HL-60/S4 (cell line): Measurements from ENCODE around the gene GJB2.

Source experiments
- in situ Hi-C: fragments of 300-500 bp; cut with MboI; formaldehyde crosslinking; loops from 2 replicates; pipeline ENCODE4 v1.14.3; 2022; ENCODE audit warnings: low sequenced_read_pairs

The GJB2 gene

DNA sequence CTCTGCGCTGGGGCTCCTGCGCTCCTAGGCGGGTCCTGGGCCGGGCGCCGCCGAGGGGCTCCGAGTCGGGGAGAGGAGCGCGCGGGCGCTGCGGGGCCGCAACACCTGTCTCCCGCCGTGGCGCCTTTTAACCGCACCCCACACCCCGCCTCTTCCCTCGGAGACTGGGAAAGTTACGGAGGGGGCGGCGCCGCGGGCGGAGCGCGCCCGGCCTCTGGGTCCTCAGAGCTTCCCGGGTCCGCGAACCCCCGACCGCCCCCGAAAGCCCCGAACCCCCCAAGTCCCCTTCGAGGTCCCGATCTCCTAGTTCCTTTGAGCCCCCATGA lies at the start of gene GJB2:
Gene GJB2, minus strand, starts transcription at position 103 of the 326 bp plus-strand sequence. CDS start 3,357 bp downstream, outside the sequence.
- in situ Hi-C loops = loop anchor here (25.0 kb wide), 2 partner anchors 295 to 720 kb away; partner anchors contain the start of gene XPO4

DNA sequence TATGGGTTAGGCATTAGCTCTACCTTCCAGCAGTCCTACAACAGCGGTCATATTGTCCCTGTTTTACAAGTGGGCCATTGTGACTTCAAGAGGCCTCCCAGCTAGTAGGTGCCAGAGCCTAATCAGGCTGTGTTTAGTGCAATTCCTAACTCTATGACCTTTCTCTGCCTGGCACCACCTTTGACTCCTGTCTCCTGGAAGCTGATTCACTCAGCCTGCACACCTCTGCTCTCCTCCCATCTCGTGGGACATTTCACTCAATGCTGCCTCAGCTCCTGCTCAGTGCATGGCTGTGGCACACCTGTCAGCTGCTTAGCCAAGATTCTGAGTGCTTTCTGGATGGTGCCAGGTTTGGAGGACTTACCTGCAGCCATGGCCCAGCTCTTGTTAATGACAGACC lies 48.9 kb upstream of the GJB2 start:
- in situ Hi-C loops = no loop called here

DNA sequence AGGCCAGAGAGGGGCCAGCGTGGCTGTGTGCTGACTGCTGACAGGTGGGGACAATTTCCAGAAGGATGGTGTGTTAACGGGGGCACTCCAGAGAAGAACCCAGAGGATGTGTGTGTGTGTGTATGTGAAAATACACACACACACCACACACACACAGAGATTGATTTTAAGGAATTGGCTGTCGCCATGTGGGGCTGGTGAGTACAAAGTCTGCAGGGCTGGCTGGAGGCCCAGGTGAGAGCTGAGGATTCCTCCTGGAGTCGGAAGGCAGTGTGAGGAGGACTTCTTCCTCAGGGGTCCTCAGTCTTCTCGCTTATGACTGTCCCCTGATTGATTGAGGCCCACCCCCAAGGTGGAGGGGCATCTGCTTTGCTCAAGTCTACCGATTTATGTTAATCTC lies 47.0 kb upstream of the GJB2 start:
- in situ Hi-C loops = no loop called here

DNA sequence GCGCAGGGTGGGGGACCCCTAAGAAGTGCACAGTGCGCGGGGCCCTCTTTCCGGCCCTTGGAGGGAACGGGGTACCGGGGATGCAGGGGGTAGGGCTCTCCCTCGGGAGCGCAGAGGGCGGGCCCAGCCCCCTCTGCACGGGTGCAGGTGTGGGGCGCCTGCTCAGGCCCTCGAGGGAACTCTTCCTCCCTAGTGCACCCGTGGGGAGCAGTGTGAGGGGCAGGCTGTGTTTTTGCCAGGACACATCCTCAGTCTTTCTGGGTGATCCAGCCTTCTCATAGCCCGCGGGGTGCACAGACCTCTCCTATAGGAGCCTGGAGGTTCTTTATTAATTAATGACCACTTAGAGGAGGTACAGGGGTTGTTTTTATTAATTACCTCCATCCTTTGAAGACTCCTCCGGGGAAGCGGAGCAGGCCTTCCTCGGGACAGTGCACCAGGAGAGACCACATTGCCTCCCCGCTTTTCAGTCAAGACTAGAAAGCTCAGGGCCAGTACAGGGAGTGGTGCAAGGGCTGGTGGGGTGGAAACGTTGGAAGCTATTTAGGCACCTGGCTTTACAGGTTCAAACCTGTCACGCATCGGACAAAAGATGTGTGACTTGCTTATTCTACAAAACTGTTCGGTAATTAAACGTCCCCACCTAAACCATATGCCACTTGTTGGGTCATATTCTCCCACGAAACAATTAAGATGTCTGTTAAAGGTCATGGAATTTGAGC lies 40.0 kb upstream of the GJB2 start:
- in situ Hi-C loops = no loop called here

DNA sequence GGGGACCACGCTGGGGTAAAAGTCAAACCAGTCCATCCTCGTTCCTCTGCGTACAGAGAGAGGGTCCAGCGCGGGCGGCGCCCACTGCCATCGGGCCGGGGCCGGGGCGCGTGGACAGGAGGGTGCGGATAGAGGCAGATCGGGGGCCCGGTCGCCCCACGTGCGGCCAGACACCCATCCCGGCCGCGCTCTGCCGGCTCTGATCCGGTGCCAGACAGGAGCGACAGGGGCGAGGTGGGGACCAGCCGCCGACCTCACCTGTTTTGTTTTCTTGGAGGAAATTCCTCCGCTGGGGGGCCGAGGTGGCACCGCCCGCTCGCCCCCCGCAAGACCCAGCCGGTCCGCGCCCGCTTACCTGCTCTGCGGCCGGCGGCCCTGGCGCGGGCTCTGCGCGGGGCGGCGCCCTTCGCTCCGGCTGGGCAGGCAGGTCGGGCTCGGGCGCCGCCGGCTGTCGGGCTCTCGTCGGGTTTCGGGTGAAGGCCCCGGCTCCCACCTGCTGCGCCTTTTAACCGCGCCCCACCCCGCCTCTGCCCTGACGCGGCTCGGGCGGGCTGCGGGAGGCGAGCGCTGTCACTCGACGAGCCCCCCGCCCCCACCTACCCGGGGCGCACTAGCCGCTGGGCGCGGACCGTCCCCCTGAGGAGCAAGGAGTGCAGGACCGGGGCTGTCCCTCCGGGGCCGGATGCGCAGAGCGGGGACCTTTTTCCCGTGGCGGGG lies 39.3 kb upstream of the GJB2 start, which contains the start of gene GJB6:
Gene GJB6, minus strand, starts transcription at position 481 of the 717 bp plus-strand sequence. CDS start 8,839 bp downstream, outside the sequence.
- in situ Hi-C loops = no loop called here

DNA sequence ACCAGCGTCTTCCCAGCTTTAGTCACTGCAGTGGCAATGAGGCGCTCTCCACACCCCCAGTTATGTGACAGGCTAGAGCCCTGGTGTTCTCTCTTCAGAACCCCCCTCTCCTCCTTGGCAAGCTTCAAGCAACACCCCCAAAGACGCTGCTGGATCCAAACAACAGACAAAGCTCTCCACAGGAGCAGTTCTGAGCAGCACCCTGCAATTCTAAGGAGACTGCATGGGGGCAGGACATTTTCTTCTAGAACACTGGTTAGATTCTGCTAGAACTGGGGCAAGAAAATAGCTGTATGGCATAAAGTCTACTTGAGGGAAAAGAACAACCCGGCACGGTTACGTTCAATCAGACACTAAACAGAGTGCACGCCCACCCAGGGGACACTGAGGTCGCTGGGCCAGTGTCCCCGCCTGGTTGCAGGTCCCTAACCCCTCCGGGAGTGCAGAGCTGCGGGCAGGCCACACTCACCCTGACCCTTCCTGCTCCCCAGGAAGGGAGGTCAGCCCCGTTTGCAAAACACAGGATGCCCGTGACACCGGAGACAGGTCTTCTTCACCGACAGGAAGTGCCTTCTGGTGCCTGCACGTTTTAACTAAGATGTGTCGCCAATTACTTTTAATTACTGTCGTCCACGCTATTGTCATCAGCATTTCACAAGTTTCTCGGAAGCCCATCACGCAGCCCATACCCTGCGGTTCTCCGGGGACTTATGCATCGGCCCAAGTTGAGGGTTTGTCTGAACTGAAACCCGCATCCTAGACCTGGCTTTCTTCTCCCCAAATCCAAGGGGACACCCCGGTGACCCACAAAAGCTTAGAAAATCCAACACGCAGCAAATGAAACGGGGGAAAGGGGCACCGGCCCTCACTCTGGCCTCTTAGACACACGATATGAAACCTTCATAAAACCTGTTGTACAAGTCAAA lies 38.4 kb upstream of the GJB2 start:
- in situ Hi-C loops = no loop called here

DNA sequence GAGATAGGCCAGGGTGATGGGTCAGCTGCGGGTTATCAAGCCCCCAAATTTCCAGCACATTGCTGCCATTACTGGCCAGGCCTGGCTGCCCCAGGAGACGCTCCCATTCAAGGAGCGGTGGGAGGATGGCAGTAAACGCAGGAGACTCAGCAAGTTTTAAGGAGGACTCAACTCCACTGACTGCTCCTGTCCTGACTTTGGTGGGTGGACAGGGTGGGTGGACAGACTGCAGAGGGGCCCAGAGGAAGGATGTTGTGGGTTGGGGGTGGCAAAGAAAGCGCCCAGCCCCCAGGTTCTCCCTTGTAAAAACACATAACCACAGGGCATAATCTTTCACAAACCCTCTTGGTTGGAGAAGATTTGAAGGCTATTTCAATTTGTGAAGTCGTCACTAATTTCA lies 35.0 kb upstream of the GJB2 start:
- in situ Hi-C loops = no loop called here

DNA sequence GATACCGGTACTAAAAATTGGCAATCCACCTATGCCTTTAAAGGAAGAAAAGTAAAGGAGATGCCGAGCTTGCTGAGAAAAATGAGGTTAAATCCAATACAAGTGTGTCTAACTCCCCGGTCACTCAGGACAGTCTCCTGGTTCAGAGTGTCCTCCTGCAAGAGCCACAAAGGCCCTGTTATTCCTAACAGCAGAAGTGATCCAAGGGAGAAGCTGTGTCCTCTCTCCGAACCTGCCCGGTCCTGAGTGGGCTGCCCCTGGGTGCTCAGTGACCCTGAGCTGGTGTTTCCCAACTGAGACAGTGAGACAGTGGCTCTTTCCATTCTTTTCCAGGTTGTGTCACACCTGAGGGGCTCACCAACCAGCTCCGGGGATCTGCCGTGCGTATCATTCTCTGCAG lies 34.5 kb upstream of the GJB2 start:
- in situ Hi-C loops = no loop called here

DNA sequence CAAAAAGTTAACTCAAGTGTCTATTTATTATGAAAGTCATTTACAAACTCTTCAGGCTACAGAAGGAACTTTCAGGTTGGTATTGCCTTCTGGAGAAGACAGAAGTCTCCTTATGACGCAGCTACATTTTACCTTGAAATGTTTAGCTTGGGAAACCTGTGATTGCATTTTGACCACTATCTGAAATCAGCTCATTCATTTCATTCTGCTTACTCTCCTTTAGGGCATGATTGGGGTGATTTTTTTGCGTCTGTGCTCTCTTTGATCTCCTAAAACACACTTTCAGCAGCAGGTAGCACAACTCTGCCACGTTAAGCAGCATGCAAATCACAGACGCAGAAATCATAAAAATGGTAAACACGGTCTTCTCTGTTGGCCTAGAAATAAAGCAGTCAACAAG lies 29.8 kb upstream of the GJB2 start:
- in situ Hi-C loops = no loop called here

DNA sequence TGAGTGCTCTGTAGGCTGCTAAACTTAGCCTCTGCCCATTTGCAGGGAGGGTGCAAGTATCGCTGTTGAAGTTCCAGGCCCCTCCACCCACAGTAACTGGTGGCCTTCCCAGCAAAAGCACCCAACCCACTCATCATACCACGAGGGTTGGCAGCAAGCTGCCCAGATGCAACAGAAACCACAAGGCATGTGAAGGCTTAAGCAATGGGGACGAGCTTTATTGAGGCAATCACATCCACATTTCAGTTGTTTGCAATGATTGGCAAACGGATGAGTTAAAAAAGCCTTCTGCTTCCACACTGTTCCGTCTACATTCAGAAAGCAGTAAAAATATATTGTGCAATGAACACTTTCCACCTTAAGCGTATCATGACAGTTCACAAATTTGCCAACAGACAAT lies 29.0 kb upstream of the GJB2 start:
- in situ Hi-C loops = no loop called here

DNA sequence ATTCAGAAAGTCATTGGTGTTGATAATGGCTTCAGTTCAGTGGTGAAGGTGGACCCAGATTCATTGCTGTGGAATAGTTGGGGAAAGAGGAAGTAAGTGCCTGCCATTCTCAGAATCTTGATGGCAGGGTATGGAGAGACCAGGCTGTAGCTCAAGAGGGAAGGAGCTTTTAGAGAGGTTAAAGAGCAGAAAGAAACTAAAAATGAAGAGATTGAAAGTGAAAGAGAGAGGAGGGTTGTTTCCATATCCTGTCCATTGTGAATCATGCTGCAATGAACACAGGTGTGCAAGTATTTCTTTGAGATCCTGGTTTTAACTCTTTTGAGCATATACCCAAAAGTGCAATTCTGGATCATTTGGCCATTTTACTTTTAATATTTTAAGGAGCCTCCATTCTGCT lies 26.8 kb upstream of the GJB2 start:
- in situ Hi-C loops = no loop called here

DNA sequence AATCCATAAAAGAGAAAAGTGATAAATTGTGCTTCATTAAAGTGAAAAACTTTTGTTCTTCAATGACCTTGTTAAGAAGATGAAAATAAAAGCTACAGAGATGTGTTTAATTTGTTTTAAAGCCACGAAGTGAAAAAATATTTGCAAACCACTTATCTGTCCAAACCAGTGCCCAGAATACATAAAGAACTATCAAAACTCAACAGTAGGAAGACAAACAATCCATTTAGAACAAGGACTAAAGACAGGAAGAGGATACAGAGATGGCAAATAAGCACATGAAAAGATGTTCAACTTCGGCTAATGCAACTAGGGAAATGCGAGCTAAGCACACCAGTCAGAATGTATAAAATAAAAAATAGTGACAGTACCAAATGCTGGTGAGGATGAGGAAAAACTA lies 24.4 kb upstream of the GJB2 start:
- in situ Hi-C loops = no loop called here

DNA sequence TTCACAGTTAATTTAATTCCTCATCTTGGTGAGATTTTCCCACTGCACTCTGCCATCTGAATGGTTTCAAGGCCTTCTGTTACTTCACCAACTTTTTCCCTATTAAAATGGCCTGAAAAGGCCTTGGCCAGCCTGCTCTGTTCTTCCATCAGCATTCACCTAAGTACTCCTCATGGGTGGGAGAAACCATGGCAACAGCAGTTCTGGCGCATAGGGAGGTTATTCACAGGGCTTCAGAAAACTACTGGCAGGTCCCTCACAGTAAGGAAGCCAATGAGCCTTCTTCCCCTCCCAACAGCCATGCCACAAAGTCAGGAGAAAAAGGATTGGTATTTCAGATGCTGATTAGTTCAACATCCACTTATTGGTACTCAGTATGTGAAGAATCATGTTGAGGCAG lies 17.2 kb upstream of the GJB2 start:
- in situ Hi-C loops = no loop called here

DNA sequence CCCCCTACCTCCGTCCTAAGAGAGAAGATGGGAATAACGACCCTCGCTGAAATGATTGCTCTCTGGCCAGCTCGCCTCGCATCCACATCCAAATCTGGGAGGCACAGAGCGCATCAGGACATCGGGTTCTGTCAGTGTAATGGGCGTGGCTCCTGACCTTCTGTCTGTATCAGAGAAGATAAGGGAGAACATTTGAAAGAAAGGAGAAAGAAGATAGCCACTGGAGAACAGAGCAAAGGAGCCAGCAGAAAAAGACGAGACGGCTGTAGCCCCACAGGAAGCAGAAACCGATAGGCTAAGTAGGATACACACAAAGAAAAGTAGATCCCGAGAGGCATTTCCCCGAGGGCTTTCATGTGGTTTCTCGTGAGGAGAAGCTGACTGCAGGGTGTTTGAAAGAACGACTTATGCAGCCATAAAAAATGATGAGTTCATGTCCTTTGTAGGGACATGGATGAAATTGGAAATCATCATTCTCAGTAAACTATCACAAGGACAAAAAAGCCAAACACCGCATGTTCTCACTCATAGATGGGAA lies 14.0 kb upstream of the GJB2 start:
- in situ Hi-C loops = no loop called here

DNA sequence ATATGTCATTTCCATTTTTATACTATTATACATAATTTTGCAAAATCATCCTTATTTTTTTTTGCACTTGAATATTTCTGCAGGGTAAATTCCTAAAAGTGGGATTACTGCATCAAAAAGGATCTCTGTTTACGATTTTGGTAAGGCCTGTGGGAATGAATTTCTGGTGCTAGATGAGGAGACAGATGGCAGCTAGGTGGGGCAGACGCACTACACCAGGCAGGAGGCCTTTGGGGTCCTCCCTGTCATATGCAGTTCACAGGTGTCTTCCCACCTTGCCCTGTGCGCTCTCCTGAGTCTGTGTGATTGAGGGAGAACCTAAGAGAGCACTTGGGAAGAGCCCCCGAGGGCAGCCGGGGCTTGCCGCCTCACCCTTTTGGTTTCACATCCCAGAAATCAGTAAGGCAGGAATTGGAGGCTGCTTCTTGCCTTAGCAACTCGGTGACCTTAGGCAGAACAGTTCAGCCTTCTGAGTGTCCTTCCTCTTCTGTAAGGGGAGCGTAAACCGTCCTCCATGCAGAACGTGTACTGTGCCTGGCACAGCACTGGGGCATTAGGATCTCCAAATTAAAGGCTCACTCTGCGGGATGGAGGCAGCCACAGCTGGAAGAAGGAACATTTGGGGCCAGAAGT lies 13.4 kb upstream of the GJB2 start:
- in situ Hi-C loops = no loop called here

DNA sequence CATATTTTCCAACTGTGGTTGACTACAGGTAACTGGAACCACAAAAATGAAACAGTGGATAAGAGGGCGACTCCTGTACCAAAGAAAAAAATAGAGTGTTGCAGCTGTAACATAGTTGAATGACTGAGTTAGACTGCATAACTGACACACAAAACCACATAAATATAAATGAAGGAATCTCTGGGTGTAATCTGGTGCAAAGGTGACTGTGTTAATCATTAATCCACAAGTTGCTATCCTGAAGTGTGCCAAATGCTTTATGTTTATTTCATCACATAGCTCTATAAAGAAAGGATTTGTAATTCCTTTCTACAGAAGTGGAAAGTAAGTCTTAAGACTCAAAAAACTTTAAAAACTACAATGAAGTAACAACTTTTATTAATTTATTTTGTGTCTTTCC lies 6.0 kb upstream of the GJB2 start:
- in situ Hi-C loops = loop anchor here (25.0 kb wide), 2 partner anchors 289 to 714 kb away; partner anchors contain the start of gene XPO4

DNA sequence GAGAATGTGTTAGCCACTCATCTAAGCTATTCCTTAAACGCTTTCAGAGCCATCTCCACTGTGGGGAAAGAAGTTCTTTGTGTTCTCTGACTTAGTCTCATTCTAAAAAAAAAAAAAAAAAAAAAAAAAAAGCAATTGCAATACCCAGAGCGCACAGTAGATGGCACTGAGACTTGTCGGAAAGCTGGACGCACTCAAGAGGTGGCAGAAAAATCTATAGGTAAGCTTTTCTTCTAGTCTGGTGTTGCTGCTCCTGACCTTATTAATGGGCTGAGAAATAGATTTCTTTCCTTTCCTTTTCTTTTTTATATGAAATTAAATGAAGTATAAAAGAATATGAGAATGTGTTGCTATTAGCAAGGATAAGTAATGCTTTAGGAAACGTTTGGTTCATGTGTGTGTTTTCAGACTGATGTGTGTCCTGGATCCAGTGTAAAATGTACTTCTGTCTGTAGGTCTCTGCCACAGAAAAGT lies 4.7 kb upstream of the GJB2 start:
- in situ Hi-C loops = loop anchor here (25.0 kb wide), 2 partner anchors 290 to 715 kb away; partner anchors contain the start of gene XPO4

DNA sequence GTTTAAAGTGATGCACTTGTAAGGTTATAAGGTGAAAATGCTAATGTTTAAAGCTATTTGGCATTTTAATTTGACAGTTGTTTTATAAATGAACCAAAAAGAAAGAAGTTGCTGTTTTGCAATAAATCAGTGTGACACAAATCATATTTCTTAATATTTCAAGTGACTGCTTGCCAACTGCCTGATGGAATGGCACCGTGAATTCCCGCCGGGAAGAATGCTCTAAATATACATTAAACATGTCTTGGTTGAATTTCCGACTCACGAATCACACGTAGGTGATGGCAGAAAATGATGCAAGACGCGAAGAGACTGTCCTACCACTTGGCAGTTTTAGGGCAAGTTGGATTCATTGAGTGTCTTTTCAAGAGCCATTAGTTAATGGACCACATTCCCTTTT lies 3.1 kb upstream of the GJB2 start:
- in situ Hi-C loops = loop anchor here (25.0 kb wide), 2 partner anchors 292 to 716 kb away; partner anchors contain the start of gene XPO4

DNA sequence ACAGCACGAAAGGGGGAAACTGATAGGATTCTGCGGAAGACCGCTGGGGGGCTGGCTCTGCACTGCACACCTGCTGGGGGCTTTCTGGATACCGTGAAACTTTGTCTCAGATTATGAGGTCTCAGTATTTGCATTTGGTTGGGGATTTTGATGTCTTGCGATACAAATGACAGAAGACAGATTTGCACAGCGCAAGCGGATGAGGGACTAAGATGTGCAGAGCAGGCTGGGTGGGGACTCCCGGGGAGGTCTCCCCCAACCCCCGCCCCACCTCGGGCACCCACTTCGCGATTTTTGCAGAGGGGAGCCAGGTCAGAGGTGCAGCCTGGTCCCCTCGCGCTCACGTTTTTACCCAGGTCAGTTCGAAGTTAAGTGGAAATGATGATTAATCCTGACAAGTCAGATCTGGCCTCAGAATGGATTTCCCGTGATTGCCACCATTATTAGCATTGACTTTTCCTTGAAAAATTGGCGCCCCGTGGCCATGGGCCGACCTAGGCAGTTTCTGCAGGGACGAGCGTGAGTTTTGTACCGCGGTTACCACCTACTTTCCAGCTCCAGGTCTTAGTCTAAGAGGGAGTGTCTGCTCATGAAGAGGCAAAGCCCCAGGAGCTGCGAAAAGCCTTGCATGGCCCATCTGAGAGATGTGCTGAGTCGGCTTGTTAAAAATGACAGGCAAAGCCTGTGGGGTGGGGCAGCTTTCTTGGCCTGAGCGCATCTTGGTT lies 1.3 kb upstream of the GJB2 start:
- in situ Hi-C loops = loop anchor here (25.0 kb wide), 2 partner anchors 293 to 718 kb away; partner anchors contain the start of gene XPO4
